ENCODE results near the gene TUBGCP6. TPM values are rescaled to one million over a fixed set of nuclear protein-coding genes. Genes with fewer than 3 reads are reported as not detected.
"Not testable (repeated sequence)": the region's sequence is repeated elsewhere in the genome, so short reads cannot be mapped to it uniquely, and the experiment has no call there.

TUBGCP6 gene
- total and polyA plus RNA-seq, 11 donors = 11.6 to 28.8 (median 17.7) TPM

GRCh38 chr22:50274771-50275170, 29.9 kb upstream of the TUBGCP6 start:
- H3K27ac ChIP-seq = no peak overlapping the region
- ATAC-seq (no peak), DNase-seq (no peak)
- peaks cover 3 to 37% (median 23%) of the 10 kb centered on the region in 12 donors for H3K4me1 ChIP-seq
- peaks cover 0 to 50% (median 47%) of the 10 kb centered on the region in 9 donors for H3K36me3 ChIP-seq
- intact Hi-C loops (cut with DNase I) = loop anchor here (1.0 to 5.0 kb wide), 5 partner anchors 33 to 68 kb away; partner anchors contain the start of genes DENND6B (in 7 of the 10), PPP6R2 (in 5 of the 10) and PLXNB2 (in 2 of the 10)
- 66 to 74% (median 73%) methylated on average over 5 to 7 of the region's 7 CpGs for WGBS, 4 donors
- TF ChIP-seq POLR2A (IDR thresholded peaks at IDR 0.05) (no peak), CTCF (IDR thresholded peaks at IDR 0.05) (no peak)
- H3K4me3 ChIP-seq = no peak overlapping the region
- H3K9me3 ChIP-seq = no peaks in the 10 kb centered on the region
- H3K27me3 ChIP-seq = peaks cover 0 to 11% (median 0%) of the 10 kb centered on the region in 9 donors

DNA sequence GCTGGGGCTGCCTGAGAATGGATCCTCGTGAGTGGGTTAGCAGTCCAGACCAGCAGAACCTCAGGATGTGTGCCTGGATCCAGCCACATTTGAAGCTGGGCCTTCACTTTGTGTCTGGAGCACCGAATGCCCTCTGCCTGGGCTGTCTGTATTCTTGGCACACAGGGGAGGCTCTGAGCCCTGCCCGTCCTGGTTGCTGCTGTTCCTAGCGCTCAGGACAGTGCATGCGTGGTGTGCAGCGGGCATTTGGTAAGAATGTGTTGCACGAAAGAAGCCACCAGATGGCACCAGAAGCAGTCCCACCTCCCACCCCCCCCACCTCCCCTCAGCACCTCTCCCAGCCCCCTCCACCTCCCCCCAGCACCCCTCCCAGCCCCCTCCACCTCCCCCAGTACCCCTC, 29.5 kb upstream of the TUBGCP6 start:
- WGBS, 4 donors = 18 to 50% (median 35%) methylated on average over 5 to 7 of the region's 7 CpGs
- peaks cover 0 to 15% (median 0%) of the 10 kb centered on the region in 9 donors for H3K27me3 ChIP-seq
- TF ChIP-seq CTCF (IDR thresholded peaks at IDR 0.05) = peak in 9 of 12 donors; percentile 13 to 43 (median 27)
- no peak for TF ChIP-seq POLR2A (IDR thresholded peaks at IDR 0.05)
- intact Hi-C loops (cut with DNase I) = loop anchor here in 7 of 10 donors (1.0 to 5.0 kb wide), 5 partner anchors 33 to 68 kb away; partner anchors contain the start of genes PPP6R2 (in 5 of the 7), DENND6B (in 3 of the 7) and PLXNB2 (in 2 of the 7)
- H3K4me1 ChIP-seq = peaks cover 3 to 42% (median 28%) of the 10 kb centered on the region in 12 donors
- peak overlapping the region in 1 of 12 donors; percentile 46 for H3K27ac ChIP-seq
- peaks cover 0 to 45% (median 42%) of the 10 kb centered on the region in 9 donors for H3K36me3 ChIP-seq
- peak; percentile 12 to 32 (median 28) for ATAC-seq
- DNase-seq = peak in 4 of 5 donors; percentile 54 to 74 (median 59)
- H3K4me3 ChIP-seq = no peak overlapping the region
- no peaks in the 10 kb centered on the region for H3K9me3 ChIP-seq

GRCh38 chr22:50273781-50274180, 29.0 kb upstream of the TUBGCP6 start:
- not testable (repeated sequence) for DNase-seq, H3K9me3 ChIP-seq, ATAC-seq, H3K4me3 ChIP-seq
- intact Hi-C loops (cut with DNase I) = loop anchor here in 7 of 10 donors (1.0 to 5.0 kb wide), 5 partner anchors 34 to 69 kb away; partner anchors contain the start of genes PPP6R2 (in 5 of the 7), DENND6B (in 3 of the 7) and PLXNB2 (in 2 of the 7)
- peaks cover 3 to 47% (median 33%) of the 10 kb centered on the region in 12 donors for H3K4me1 ChIP-seq
- peaks cover 0 to 18% (median 0%) of the 10 kb centered on the region in 9 donors for H3K27me3 ChIP-seq
- H3K36me3 ChIP-seq = peaks cover 0 to 40% (median 37%) of the 10 kb centered on the region in 9 donors
- peak overlapping the region in 1 of 12 donors; percentile 46 for H3K27ac ChIP-seq
- WGBS, 4 donors = 84 to 85% (median 85%) methylated on average over 10 of the region's 10 CpGs

GRCh38 chr22:50273352-50273751, 28.5 kb upstream of the TUBGCP6 start:
- Histone ChIP-seq H3K27me3 (peaks cover 0 to 18% (median 0%) of the 10 kb centered on the region in 9 donors), H3K4me1 (peaks cover 3 to 51% (median 35%) of the 10 kb centered on the region in 12 donors), H3K36me3 (peaks cover 0 to 35% (median 32%) of the 10 kb centered on the region in 9 donors)
- H3K9me3 ChIP-seq, DNase-seq, H3K27ac ChIP-seq, H3K4me3 ChIP-seq, ATAC-seq: not testable (repeated sequence)
- intact Hi-C loops (cut with DNase I) = loop anchor here in 5 of 10 donors (5.0 kb wide), 3 partner anchors 34 to 69 kb away; partner anchors contain the start of genes PPP6R2 (in 5 of the 5), PLXNB2 (in 2 of the 5) and DENND6B (in 1 of the 5)
- peak in 4 of 12 donors; percentile 10 to 19 (median 14) for TF ChIP-seq CTCF (IDR thresholded peaks at IDR 0.05)
- WGBS, 4 donors = 48 to 61% (median 50%) methylated on average over 10 to 11 of the region's 11 CpGs

Measured in heart left ventricle (tissue), 16 donors.